HCT116 (cell line): Measurements from ENCODE around the gene PBX3. TPM values are rescaled to one million over a fixed set of nuclear protein-coding genes. Genes with fewer than 3 reads are reported as not detected.

ENCODE experiments used
- ATAC-seq: fragments of 200-7000 bp; cut with Tn5 transposase; 2 replicates; pipeline ENCODE4 v1.9.1; 2020; ENCODE audit warnings: mild to moderate bottlenecking, moderate library complexity
- BruUV-seq: library from RNA; stranded (reverse); fragments of 400-500 nt; replicated peaks from 2 replicates; lab custom pipeline; 2021; lab: Mats Ljungman, UMichigan
- CTCF ChIA-PET: fragments of 300-600 bp; sonication (Branson Sonifier 250); formaldehyde crosslinking; loops from one replicate; lab custom pipeline; 2021; ENCODE audit warnings: antibody characterized with exemption; lab: Charles Lee
- POLR2A ChIA-PET: fragments of 300-600, 350-600 bp; sonication (Branson Sonifier 250); formaldehyde crosslinking; loops from one replicate; lab custom pipeline; 2021; ENCODE audit warnings: antibody characterized with exemption; lab: Charles Lee
- RAD21 ChIA-PET, 2 experiments: fragments of 300-600 bp; sonication (Branson Sonifier 250); formaldehyde crosslinking; loops; one replicate each; lab custom pipeline; 2023; ENCODE audit warnings: low total read pairs in 2 of 2; ENCODE audit not compliant: uncharacterized antibody in 2 of 2, unreplicated experiment in 2 of 2, low non-redundant PET in 1 of 2; lab: Charles Lee
- DNase-seq: peaks from one replicate; pipeline ENCODE4 v3.0.0-alpha.2; 2010; ENCODE audit warnings: low read depth, low spot score
- H2AFZ ChIP-seq: fragments of 200-600 bp; shearing (Covaris generic), sonication (generic); 2 replicates; pipeline ENCODE4 v1.6.1; 2017; ENCODE audit warnings: low read depth, mixed run types, mixed read lengths, antibody characterized with exemption, low read length; ENCODE audit not compliant: poor library complexity, severe bottlenecking
- H3K27ac ChIP-seq: 2 replicates; pipeline ENCODE4 v1.5.1; 2012; ENCODE audit warnings: low read depth, low read length
- H3K27me3 ChIP-seq: fragments of 200-600 bp; sonication (generic); 2 replicates; pipeline ENCODE4 v1.6.1; 2016; ENCODE audit warnings: mixed run types, low read length, mixed read lengths; ENCODE audit not compliant: insufficient read depth
- H3K36me3 ChIP-seq, 2 experiments: fragments of 200-500 bp in 1 of 2; fragments of 200-600 bp in 1 of 2; sonication (Bioruptor generic) in 1 of 2; sonication (generic) in 1 of 2; 2 replicates each; pipeline versions ENCODE4 v1.5.1 to v1.6.1; 2014 to 2016; ENCODE audit warnings: low read length in 2 of 2, inconsistent platforms in 1 of 2, mixed read lengths in 1 of 2, mixed run types in 1 of 2; ENCODE audit not compliant: insufficient read depth in 2 of 2, control insufficient read depth in 1 of 2
- H3K4me1 ChIP-seq, 2 experiments: fragments of 200-600 bp in 1 of 2; sonication (generic) in 1 of 2; 2 replicates each; pipeline versions ENCODE4 v1.5.1 to v1.6.1; 2012 to 2017; ENCODE audit warnings: low read length in 2 of 2, inconsistent platforms in 1 of 2, mild to moderate bottlenecking in 1 of 2, mixed read lengths in 1 of 2, mixed run types in 1 of 2, moderate library complexity in 1 of 2; ENCODE audit not compliant: insufficient read depth in 2 of 2, control insufficient read depth in 1 of 2
- H3K4me2 ChIP-seq: fragments of 200-600 bp; sonication (generic); 2 replicates; pipeline ENCODE4 v1.6.1; 2017; ENCODE audit warnings: mixed run types, low read length, mixed read lengths
- H3K4me3 ChIP-seq, 2 experiments: fragments of 200-600 bp in 1 of 2; sonication (generic) in 1 of 2; replicated peaks in 1 of 2; 2 replicates each; pipeline ENCODE4 v1.5.1; 2011 to 2016; ENCODE audit warnings: low read length in 2 of 2, control low read depth in 1 of 2, low read depth in 1 of 2, mild to moderate bottlenecking in 1 of 2, mixed read lengths in 1 of 2, mixed run types in 1 of 2
- H3K79me2 ChIP-seq: fragments of 200-600 bp; sonication (generic); 2 replicates; pipeline ENCODE4 v1.6.1; 2017; ENCODE audit warnings: mild to moderate bottlenecking, mixed run types, low read length, moderate library complexity, mixed read lengths; ENCODE audit not compliant: insufficient read depth
- H3K9ac ChIP-seq: fragments of 200-600 bp; sonication (generic); 2 replicates; pipeline ENCODE4 v1.6.1; 2016; ENCODE audit warnings: low read length, mixed read lengths
- H3K9me2 ChIP-seq: fragments of 200-600 bp; sonication (generic), shearing (Covaris generic); 2 replicates; pipeline ENCODE4 v1.6.1; 2017; ENCODE audit warnings: mixed run types, mild to moderate bottlenecking, moderate library complexity; ENCODE audit not compliant: insufficient read depth
- H3K9me3 ChIP-seq, 2 experiments: fragments of 200-500 bp in 1 of 2; fragments of 200-600 bp in 1 of 2; sonication (Bioruptor generic) in 1 of 2; sonication (generic) in 1 of 2; 2 replicates each; pipeline ENCODE4 v1.6.1; 2014 to 2017; ENCODE audit warnings: low read length in 2 of 2, mixed read lengths in 2 of 2, inconsistent platforms in 1 of 2, low read depth in 1 of 2, mild to moderate bottlenecking in 1 of 2, mixed run types in 1 of 2, moderate library complexity in 1 of 2; ENCODE audit not compliant: control insufficient read depth in 1 of 2, insufficient read depth in 1 of 2
- H4K20me1 ChIP-seq: fragments of 200-600 bp; sonication (generic), shearing (Covaris generic); 2 replicates; pipeline ENCODE4 v1.6.1; 2017; ENCODE audit warnings: mixed run types, mild to moderate bottlenecking, moderate library complexity; ENCODE audit not compliant: insufficient read depth
- ATF3 ChIP-seq: IDR thresholded peaks from 2 replicates; pipeline ENCODE4 v1.6.1; 2012
- CEBPB ChIP-seq: IDR thresholded peaks from 2 replicates; pipeline ENCODE4 v1.6.1; 2012; ENCODE audit warnings: low read depth
- EGR1 ChIP-seq: IDR thresholded peaks from 2 replicates; pipeline ENCODE4 v1.6.1; 2012; ENCODE audit warnings: low read depth
- EZH2 ChIP-seq: fragments of 200-600 bp; sonication (generic); IDR thresholded peaks from 2 replicates; pipeline ENCODE4 v1.6.1; 2017; ENCODE audit warnings: antibody characterized with exemption, mixed run types
- EZH2phosphoT487 ChIP-seq: fragments of 200-600 bp; IDR thresholded peaks from 2 replicates; pipeline ENCODE4 v1.6.1; 2018; ENCODE audit warnings: antibody characterized with exemption, borderline replicate concordance
- FOSL1 ChIP-seq: IDR thresholded peaks from 2 replicates; pipeline ENCODE4 v1.6.1; 2012; ENCODE audit warnings: low read depth
- POLR2AphosphoS5 ChIP-seq: IDR thresholded peaks from 2 replicates; pipeline ENCODE4 v1.6.1; 2011; ENCODE audit warnings: mild to moderate bottlenecking, low read depth, low read length, moderate library complexity
- RAD21 ChIP-seq: IDR thresholded peaks from 2 replicates; pipeline ENCODE4 v1.6.1; 2012; ENCODE audit warnings: low read depth, mild to moderate bottlenecking
- SIN3A ChIP-seq: IDR thresholded peaks from 2 replicates; pipeline ENCODE4 v1.6.1; 2012; ENCODE audit warnings: low read depth
- SP1 ChIP-seq: IDR thresholded peaks from 2 replicates; pipeline ENCODE4 v1.6.1; 2012; ENCODE audit warnings: low read depth
- SRF ChIP-seq: IDR thresholded peaks from 2 replicates; pipeline ENCODE4 v1.6.1; 2012; ENCODE audit warnings: low read depth
- TCF7L2 ChIP-seq: IDR thresholded peaks from 2 replicates; pipeline ENCODE4 v1.7.0; 2011; ENCODE audit warnings: borderline replicate concordance, inconsistent platforms; ENCODE audit not compliant: insufficient read depth, insufficient read length; ENCODE audit errors: extremely low read depth
- YY1 ChIP-seq: IDR thresholded peaks from 2 replicates; pipeline ENCODE4 v1.6.1; 2011; ENCODE audit warnings: low read length, low read depth, moderate library complexity, mild to moderate bottlenecking; ENCODE audit not compliant: insufficient replicate concordance; ENCODE audit errors: extremely low read depth
- ZFX ChIP-seq: fragments of 450-650 bp; IDR thresholded peaks from 2 replicates; pipeline ENCODE4 v1.6.1; 2017
- intact Hi-C: fragments of 100-400 bp; cut with micrococcal nuclease; formaldehyde crosslinking; loops from 2 replicates; pipeline ENCODE4 v1.10.0; 2022
- total RNA-seq: library from RNA; stranded (reverse); gene quantifications from one replicate; pipeline ENCODE4 v1.2.1, GENCODE V29; 2021; ENCODE audit not compliant: unreplicated experiment
- TF ChIP-seq, protein P1 (sequence below): IDR thresholded peaks from 2 replicates; pipeline ENCODE4 v1.6.1; 2011; ENCODE audit warnings: mild to moderate bottlenecking, low read length, moderate library complexity; ENCODE audit not compliant: insufficient replicate concordance; ENCODE audit errors: extremely low read depth

PBX3 gene
- total RNA-seq, 1 experiment from 2014 or later: 13.5 TPM

GRCh38 chr9:125888211-125888610, 141.0 kb downstream of the PBX3 start:
- Histone ChIP-seq H3K27me3 (no peaks in the 10 kb centered on the region), H3K9me2 (no peaks in the 10 kb centered on the region), H4K20me1 (no peaks in the 10 kb centered on the region), H3K9me3 (no peaks in the 10 kb centered on the region), H3K79me2 (no peaks in the 10 kb centered on the region), H3K4me3 (no peak overlapping the region), H3K36me3 (no peaks in the 10 kb centered on the region), H3K9ac (no peak overlapping the region), H2AFZ (no peak overlapping the region), H3K27ac (no peak overlapping the region), H3K4me1 (peaks cover 0 to 3% of the 10 kb centered on the region in 2 experiments; a peak in 1 of 4 replicates), H3K4me2 (no peak overlapping the region)
- DNase-seq (no peak), ATAC-seq (no peak)
- intact Hi-C loops: no loop called here
- BruUV-seq: no TSS peak
- RAD21 ChIA-PET: no interaction called here
- POLR2A ChIA-PET: no interaction called here
- TF ChIP-seq YY1: no peak
- no peak for TF ChIP-seq SIN3A
- TF ChIP-seq CEBPB: no peak
- TF ChIP-seq TCF7L2: no peak
- TF ChIP-seq FOSL1: no peak
- no peak for TF ChIP-seq ZFX
- no peak for TF ChIP-seq ATF3
- TF ChIP-seq, protein P1, sequence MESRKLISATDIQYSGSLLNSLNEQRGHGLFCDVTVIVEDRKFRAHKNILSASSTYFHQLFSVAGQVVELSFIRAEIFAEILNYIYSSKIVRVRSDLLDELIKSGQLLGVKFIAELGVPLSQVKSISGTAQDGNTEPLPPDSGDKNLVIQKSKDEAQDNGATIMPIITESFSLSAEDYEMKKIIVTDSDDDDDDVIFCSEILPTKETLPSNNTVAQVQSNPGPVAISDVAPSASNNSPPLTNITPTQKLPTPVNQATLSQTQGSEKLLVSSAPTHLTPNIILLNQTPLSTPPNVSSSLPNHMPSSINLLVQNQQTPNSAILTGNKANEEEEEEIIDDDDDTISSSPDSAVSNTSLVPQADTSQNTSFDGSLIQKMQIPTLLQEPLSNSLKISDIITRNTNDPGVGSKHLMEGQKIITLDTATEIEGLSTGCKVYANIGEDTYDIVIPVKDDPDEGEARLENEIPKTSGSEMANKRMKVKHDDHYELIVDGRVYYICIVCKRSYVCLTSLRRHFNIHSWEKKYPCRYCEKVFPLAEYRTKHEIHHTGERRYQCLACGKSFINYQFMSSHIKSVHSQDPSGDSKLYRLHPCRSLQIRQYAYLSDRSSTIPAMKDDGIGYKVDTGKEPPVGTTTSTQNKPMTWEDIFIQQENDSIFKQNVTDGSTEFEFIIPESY: no peak
- TF ChIP-seq EZH2phosphoT487: no peak
- TF ChIP-seq RAD21: no peak
- TF ChIP-seq SRF: no peak
- no peak for TF ChIP-seq EGR1
- no peak for TF ChIP-seq EZH2
- no peak for TF ChIP-seq POLR2AphosphoS5
- TF ChIP-seq SP1: no peak
- CTCF ChIA-PET: no interaction called here
